ENCODE measurements around the gene HOXA2. TPM values are rescaled to one million over a fixed set of nuclear protein-coding genes. Genes with fewer than 3 reads are reported as not detected.

HOXA2 gene
- total RNA-seq, 4 donors from 2014 or later: 0.29 to 0.88 (median 0.38) TPM; not detected in 1

GRCh38 chr7:27129729-27130539, 27.5 kb upstream of the HOXA2 start:
- no peaks in the 10 kb centered on the region for H3K9me3 ChIP-seq
- peaks cover 58 to 70% of the 10 kb centered on the region in 2 donors for H3K4me1 ChIP-seq
- H3K27me3 ChIP-seq: no peaks in the 10 kb centered on the region
- intact Hi-C loops (cut with DNase I; ENCODE audit: low total_unique reads) (loop anchor here (1.0 to 5.0 kb wide), 5 partner anchors 20 to 265 kb away; partner anchors contain the start of genes HOXA9 and SKAP2), in situ Hi-C loops (cut with MboI; ENCODE audit: low sequenced_read_pairs in 4 of 4) (no loop called here)
- peak; percentile 43 to 58 (median 53) for TF ChIP-seq CTCF (IDR thresholded peaks at IDR 0.05 in 4 of 5, conservative IDR thresholded peaks at IDR 0.05 in 1 of 5)
- TF ChIP-seq POLR2A (IDR thresholded peaks at IDR 0.05): no peak
- ATAC-seq (peak; percentile 50 to 61), DNase-seq (peak; percentile 26 to 71)
- H3K27ac ChIP-seq: peak overlapping the region; percentile 95 to 97 (median 96)
- no peaks in the 10 kb centered on the region for H3K36me3 ChIP-seq
- peak overlapping the region; percentile 89 to 94 (median 90) for H3K4me3 ChIP-seq

GRCh38 chr7:27128776-27129728, 26.6 kb upstream of the HOXA2 start:
- no peaks in the 10 kb centered on the region for H3K36me3 ChIP-seq
- TF ChIP-seq POLR2A (IDR thresholded peaks at IDR 0.05): no peak
- peak overlapping the region; percentile 88 to 97 (median 95) for H3K27ac ChIP-seq
- peak overlapping the region; percentile 60 to 90 (median 76) for H3K4me3 ChIP-seq
- intact Hi-C loops (cut with DNase I; ENCODE audit: low total_unique reads): loop anchor here (5.0 kb wide), 1 partner anchor 97 kb away; no protein-coding TSS in a partner anchor
- no peaks in the 10 kb centered on the region for H3K27me3 ChIP-seq
- in situ Hi-C loops (cut with MboI; ENCODE audit: low sequenced_read_pairs in 4 of 4): no loop called here
- peaks cover 49 to 62% of the 10 kb centered on the region in 2 donors for H3K4me1 ChIP-seq
- ATAC-seq: no peak
- DNase-seq: no peak
- H3K9me3 ChIP-seq: no peaks in the 10 kb centered on the region

- Histone ChIP-seq H3K36me3 (no peaks in the 10 kb centered on the region), H3K27ac (peak overlapping the region; percentile 88 to 97 (median 95)), H3K27me3 (no peaks in the 10 kb centered on the region), H3K9me3 (no peaks in the 10 kb centered on the region), H3K4me1 (peaks cover 41 to 55% of the 10 kb centered on the region in 2 donors), H3K4me3 (no peak overlapping the region)
- intact Hi-C loops (cut with DNase I; ENCODE audit: low total_unique reads) (loop anchor here (5.0 kb wide), 1 partner anchor 96 kb away; no protein-coding TSS in a partner anchor), in situ Hi-C loops (cut with MboI; ENCODE audit: low sequenced_read_pairs in 4 of 4) (no loop called here)
- ATAC-seq: peak; percentile 25 to 75
- DNase-seq: peak; percentile 36 to 82
- TF ChIP-seq CTCF (IDR thresholded peaks at IDR 0.05 in 4 of 5, conservative IDR thresholded peaks at IDR 0.05 in 1 of 5) (no peak), POLR2A (IDR thresholded peaks at IDR 0.05) (no peak)
Measured at GRCh38 chr7:27128034-27128433, 25.6 kb upstream of the HOXA2 start.

GRCh38 chr7:27126596-27127327, 24.3 kb upstream of the HOXA2 start:
- Histone ChIP-seq H3K4me3 (no peak overlapping the region), H3K27me3 (no peaks in the 10 kb centered on the region), H3K9me3 (no peaks in the 10 kb centered on the region), H3K36me3 (no peaks in the 10 kb centered on the region), H3K4me1 (peaks cover 41 to 55% of the 10 kb centered on the region in 2 donors), H3K27ac (peak overlapping the region in 1 of 4 donors; percentile 16)
- no peak for TF ChIP-seq POLR2A (IDR thresholded peaks at IDR 0.05)
- TF ChIP-seq CTCF (IDR thresholded peaks at IDR 0.05 in 4 of 5, conservative IDR thresholded peaks at IDR 0.05 in 1 of 5): no peak
- in situ Hi-C loops (cut with MboI; ENCODE audit: low sequenced_read_pairs in 4 of 4): no loop called here
- intact Hi-C loops (cut with DNase I; ENCODE audit: low total_unique reads): loop anchor here (5.0 kb wide), 1 partner anchor 94 kb away; no protein-coding TSS in a partner anchor
- DNase-seq (no peak), ATAC-seq (no peak)

Measured in gastrocnemius medialis (tissue), 4 donors.